Bronchial epithelial cell (primary cell): ENCODE data around the gene BUB1. TPM values are rescaled to one million over a fixed set of nuclear protein-coding genes. Genes with fewer than 3 reads are reported as not detected.
"Not testable (repeated sequence)": the region's sequence is repeated elsewhere in the genome, so short reads cannot be mapped to it uniquely, and the experiment has no call there.

ENCODE experiments used
- DNase-seq: peaks from one replicate; pipeline ENCODE4 v3.0.0-alpha.2; 2010; ENCODE audit warnings: low read depth
- FAIRE-seq: peaks from 2 replicates; lab custom pipeline; 2011; peaks lifted over from hg19 to GRCh38; lab: Jason Lieb, UNC
- H3K27me3 ChIP-seq: 2 replicates; pipeline ENCODE4 v1.5.1; 2011; ENCODE audit warnings: low read length; ENCODE audit not compliant: control insufficient read depth, insufficient read depth
- H3K36me3 ChIP-seq: 2 replicates; pipeline ENCODE4 v1.5.1; 2011; ENCODE audit warnings: low read length; ENCODE audit not compliant: control insufficient read depth, insufficient read depth
- H3K4me3 ChIP-seq: 2 replicates; pipeline ENCODE4 v1.5.1; 2011; ENCODE audit warnings: mild to moderate bottlenecking, low read depth, low read length, control low read depth
- total RNA-seq: library from RNA; depleted of rRNA; stranded (reverse); fragments of >200 nt; gene quantifications from 2 replicates; pipeline ENCODE4 v1.2.1, GENCODE V29; 2014

The BUB1 gene
- total RNA-seq, 1 donor from 2014 or later: 1.3 TPM

- DNase-seq, H3K36me3 ChIP-seq, H3K4me3 ChIP-seq, H3K27me3 ChIP-seq, FAIRE-seq: not testable (repeated sequence)
Measured at GRCh38 chr2:110619326-110619939, 58.4 kb downstream of the BUB1 start.

- not testable (repeated sequence) for H3K36me3 ChIP-seq, DNase-seq, FAIRE-seq, H3K4me3 ChIP-seq, H3K27me3 ChIP-seq
Measured at GRCh38 chr2:110613927-110614326, 63.9 kb downstream of the BUB1 start.

GRCh38 chr2:110610613-110611250 lies 67.1 kb downstream of the BUB1 start:
- FAIRE-seq, H3K27me3 ChIP-seq, DNase-seq, H3K4me3 ChIP-seq, H3K36me3 ChIP-seq: not testable (repeated sequence)

DNA sequence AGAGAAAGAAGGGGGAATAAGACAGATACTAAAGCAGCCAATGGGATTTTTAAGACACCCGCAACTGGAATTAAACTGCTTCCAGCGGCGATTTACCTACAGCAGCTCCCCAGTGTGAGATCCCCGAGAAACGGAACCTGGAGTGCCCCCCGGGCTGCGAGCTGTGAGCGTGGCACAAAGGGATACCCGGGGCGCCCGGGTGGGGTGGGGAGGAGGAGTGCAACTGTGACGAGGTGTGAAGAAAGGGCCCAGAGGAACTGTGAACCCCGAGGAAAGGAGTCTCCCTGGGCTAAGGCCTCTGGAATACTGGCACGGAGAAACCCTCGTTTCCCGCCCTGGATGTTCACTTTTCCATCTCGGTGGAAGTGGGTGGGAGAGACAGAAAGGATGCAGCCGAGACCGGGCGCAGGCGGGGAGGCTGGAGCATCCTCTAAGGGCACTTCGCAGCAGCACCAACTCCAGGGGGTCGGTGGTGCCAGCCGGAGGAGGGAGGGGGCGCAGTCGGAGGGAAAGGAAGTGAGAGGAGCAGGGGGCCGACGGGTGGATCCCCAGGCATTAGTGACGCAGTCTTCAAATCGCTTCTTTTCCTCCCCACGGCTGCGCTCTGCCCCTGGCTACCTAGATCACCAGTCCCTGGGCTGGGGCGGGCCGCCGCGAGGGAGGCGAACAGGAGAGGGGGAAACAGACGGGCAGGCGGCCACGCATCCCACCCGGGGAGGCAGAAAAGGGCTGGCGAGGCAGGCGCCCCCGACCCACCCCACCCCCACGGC lies 67.8 kb downstream of the BUB1 start:
- not testable (repeated sequence) for H3K4me3 ChIP-seq, DNase-seq, H3K36me3 ChIP-seq, H3K27me3 ChIP-seq, FAIRE-seq

DNA sequence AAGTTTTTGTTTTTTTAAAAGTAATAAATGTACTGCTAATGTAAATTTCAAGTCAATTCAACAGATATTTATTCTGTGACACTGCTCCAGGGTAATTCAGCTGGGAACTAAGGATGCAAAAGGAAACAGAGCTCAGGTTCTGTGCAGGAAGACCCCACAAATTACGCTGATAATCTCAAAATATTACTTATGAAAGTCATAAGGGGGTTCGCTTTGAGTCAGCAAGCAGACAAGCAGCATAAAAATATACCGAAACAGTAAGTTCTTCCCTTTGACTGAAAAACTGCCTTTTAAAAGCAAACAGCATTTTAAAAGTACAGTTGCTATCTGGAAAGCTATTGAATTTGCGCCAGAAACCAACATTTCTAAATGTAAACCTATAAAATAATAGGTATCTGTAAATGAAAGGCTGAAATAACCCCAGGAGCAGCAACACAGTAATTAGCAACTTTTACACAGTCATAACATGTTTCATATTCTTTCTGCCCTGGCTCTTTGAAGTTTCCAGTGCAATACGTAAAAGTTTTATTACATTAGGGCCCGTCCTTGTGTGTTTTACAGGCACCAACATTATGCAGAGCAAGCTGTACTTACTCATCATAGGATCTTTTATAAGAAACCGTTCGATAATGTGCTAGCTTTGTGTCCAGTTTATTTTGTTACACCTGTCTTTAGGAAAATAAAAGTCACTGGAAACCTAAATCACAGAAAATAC lies 68.9 kb downstream of the BUB1 start:
- H3K4me3 ChIP-seq, FAIRE-seq, H3K36me3 ChIP-seq, H3K27me3 ChIP-seq, DNase-seq: not testable (repeated sequence)

DNA sequence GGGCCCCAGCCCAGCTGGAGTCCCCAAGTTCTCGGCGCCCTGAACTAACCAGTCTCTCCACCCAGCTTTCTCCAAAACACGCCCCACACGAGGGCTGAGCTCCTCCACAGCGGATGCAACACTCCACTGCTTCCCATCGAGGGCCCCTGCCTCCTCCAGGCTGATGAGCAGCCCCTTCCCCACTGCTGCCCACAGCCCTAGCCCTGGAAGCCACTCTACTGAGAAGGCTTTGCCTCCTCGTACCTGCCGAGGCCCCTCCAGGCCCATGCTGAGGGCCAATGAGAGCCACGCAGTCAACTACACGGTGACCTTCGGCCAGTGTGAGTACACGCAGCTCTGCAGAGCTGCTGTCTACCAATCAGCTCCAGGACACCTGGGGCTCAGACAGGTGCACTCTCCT lies 72.8 kb downstream of the BUB1 start:
- not testable (repeated sequence) for H3K4me3 ChIP-seq, H3K27me3 ChIP-seq, H3K36me3 ChIP-seq, FAIRE-seq, DNase-seq

- H3K36me3 ChIP-seq, H3K4me3 ChIP-seq, H3K27me3 ChIP-seq, FAIRE-seq, DNase-seq: not testable (repeated sequence)
Measured at GRCh38 chr2:110603917-110604591, 73.8 kb downstream of the BUB1 start.

DNA sequence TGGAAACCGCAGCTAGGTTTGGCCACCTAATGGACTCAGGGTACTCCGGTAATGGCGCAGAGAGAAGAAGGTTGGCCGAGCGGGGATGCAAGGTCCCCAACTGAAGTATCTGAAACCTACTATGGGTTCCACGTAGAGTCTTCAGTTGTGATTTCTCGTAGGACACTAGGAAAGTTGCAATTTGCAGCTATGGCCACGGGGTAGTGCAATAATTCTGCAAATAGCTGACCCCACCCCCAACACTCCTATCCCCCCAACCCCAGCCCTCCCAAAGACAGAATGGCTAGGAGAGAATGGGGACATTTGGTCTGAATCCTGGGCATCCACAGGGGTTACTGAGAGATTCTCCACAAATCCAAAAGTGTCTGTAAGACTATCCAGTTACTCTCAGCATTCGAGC lies 75.7 kb downstream of the BUB1 start:
- DNase-seq, H3K36me3 ChIP-seq, H3K4me3 ChIP-seq, H3K27me3 ChIP-seq, FAIRE-seq: not testable (repeated sequence)

- not testable (repeated sequence) for H3K36me3 ChIP-seq, H3K4me3 ChIP-seq, DNase-seq, FAIRE-seq, H3K27me3 ChIP-seq
Measured at GRCh38 chr2:110591973-110592372, 85.9 kb downstream of the BUB1 start.

GRCh38 chr2:110589677-110590330 lies 88.1 kb downstream of the BUB1 start:
- FAIRE-seq, DNase-seq, H3K36me3 ChIP-seq, H3K27me3 ChIP-seq, H3K4me3 ChIP-seq: not testable (repeated sequence)

DNA sequence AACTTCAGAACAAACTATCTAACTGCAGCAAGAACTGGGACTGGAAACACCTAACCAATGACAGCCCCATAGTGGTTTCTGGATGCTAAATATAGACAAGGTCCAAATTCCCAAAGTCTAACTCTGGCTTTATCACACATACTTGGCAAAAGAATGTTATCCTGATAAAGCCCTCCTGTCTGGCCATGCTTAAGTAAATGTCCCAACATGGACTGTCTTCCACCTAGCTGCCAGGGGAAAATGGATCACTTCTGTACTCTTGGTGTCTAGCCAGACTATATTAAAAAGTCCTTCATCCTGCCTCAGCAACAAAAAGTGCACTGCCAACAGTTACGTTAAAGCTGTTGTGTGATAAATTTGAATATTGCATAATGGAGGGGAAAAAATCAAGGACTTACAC lies 89.3 kb downstream of the BUB1 start:
- not testable (repeated sequence) for H3K36me3 ChIP-seq, H3K4me3 ChIP-seq, FAIRE-seq, H3K27me3 ChIP-seq, DNase-seq
